Measurements from ENCODE around the gene SDF2.

DNA sequence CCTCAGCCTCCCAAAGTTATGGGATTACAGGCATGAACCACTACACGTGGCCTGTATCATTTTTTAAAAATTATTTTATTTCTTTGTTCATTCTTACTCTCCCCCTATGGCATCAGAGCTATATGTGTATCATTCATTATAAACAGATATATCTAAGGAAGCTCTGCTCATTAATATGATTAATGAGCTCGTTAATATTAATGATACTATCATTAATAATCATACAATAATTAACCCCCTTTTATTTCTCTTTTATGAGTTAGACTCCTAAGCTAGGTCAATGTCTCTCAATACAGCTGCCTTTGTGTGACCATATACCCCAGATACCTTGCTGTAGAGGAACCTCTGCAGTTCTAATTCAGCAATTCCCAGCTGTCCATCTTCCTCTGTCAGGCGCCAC lies 43.2 kb downstream of the SDF2 start:
- TF ChIP-seq FOXM1 (IDR thresholded peaks at IDR 0.05; ENCODE audit: borderline replicate concordance, low read depth) (no peak), TAF1 (IDR thresholded peaks at IDR 0.05; ENCODE audit: low read depth) (no peak), TCF12 (IDR thresholded peaks at IDR 0.05; ENCODE audit: low read depth) (no peak), CEBPB (IDR thresholded peaks at IDR 0.05) (no peak), EP300 (IDR thresholded peaks at IDR 0.05; ENCODE audit: borderline replicate concordance) (no peak), EGR1 (IDR thresholded peaks at IDR 0.05) (no peak), YY1 (IDR thresholded peaks at IDR 0.05; ENCODE audit: low read depth) (no peak), CREB1 (IDR thresholded peaks at IDR 0.05; ENCODE audit: low read depth) (no peak)
- TF ChIP-seq, protein P1, sequence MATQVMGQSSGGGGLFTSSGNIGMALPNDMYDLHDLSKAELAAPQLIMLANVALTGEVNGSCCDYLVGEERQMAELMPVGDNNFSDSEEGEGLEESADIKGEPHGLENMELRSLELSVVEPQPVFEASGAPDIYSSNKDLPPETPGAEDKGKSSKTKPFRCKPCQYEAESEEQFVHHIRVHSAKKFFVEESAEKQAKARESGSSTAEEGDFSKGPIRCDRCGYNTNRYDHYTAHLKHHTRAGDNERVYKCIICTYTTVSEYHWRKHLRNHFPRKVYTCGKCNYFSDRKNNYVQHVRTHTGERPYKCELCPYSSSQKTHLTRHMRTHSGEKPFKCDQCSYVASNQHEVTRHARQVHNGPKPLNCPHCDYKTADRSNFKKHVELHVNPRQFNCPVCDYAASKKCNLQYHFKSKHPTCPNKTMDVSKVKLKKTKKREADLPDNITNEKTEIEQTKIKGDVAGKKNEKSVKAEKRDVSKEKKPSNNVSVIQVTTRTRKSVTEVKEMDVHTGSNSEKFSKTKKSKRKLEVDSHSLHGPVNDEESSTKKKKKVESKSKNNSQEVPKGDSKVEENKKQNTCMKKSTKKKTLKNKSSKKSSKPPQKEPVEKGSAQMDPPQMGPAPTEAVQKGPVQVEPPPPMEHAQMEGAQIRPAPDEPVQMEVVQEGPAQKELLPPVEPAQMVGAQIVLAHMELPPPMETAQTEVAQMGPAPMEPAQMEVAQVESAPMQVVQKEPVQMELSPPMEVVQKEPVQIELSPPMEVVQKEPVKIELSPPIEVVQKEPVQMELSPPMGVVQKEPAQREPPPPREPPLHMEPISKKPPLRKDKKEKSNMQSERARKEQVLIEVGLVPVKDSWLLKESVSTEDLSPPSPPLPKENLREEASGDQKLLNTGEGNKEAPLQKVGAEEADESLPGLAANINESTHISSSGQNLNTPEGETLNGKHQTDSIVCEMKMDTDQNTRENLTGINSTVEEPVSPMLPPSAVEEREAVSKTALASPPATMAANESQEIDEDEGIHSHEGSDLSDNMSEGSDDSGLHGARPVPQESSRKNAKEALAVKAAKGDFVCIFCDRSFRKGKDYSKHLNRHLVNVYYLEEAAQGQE (IDR thresholded peaks at IDR 0.05; ENCODE audit: low read depth) = no peak

Data from Ishikawa (cell line).